Panc1 (cell line): Measurements from ENCODE around the gene BTLA. TPM values are rescaled to one million over a fixed set of nuclear protein-coding genes. Genes with fewer than 3 reads are reported as not detected.

Experiments used
- ATAC-seq: fragments of 200-7000 bp; cut with Tn5 transposase; 2 replicates; pipeline ENCODE4 v1.9.1; 2020; ENCODE audit warnings: mild to moderate bottlenecking, moderate library complexity
- BruUV-seq: library from RNA; stranded (reverse); fragments of 400-500 nt; replicated peaks from 2 replicates; lab custom pipeline; 2021; lab: Mats Ljungman, UMichigan
- CTCF ChIA-PET: fragments of 300-600 bp; sonication (Branson Sonifier 250); formaldehyde crosslinking; loops from one replicate; lab custom pipeline; 2022; ENCODE audit warnings: antibody characterized with exemption; lab: Charles Lee
- POLR2A ChIA-PET: fragments of 300-600 bp; sonication (Branson Sonifier 250); formaldehyde crosslinking; loops from one replicate; lab custom pipeline; 2022; ENCODE audit warnings: antibody characterized with exemption; lab: Charles Lee
- DNase-seq: peaks from one replicate; pipeline ENCODE4 v3.0.0-alpha.2; 2010; ENCODE audit warnings: low read depth, low spot score
- H3K27ac ChIP-seq: 2 replicates; pipeline ENCODE4 v1.5.1; 2011; ENCODE audit warnings: mild to moderate bottlenecking, low read length, inconsistent platforms
- H3K27me3 ChIP-seq: fragments of 200-500 bp; sonication (Bioruptor generic); 2 replicates; pipeline ENCODE4 v1.6.0; 2014; ENCODE audit warnings: low read length, inconsistent platforms; ENCODE audit not compliant: control insufficient read depth, insufficient read depth
- H3K36me3 ChIP-seq: fragments of 200-500 bp; sonication (Bioruptor generic); 2 replicates; pipeline ENCODE4 v1.5.1; 2014; ENCODE audit warnings: inconsistent platforms, mild to moderate bottlenecking, low read length, moderate library complexity; ENCODE audit not compliant: control insufficient read depth, insufficient read depth
- H3K4me1 ChIP-seq: 2 replicates; pipeline ENCODE4 v1.5.1; 2011; ENCODE audit warnings: inconsistent platforms, mild to moderate bottlenecking, low read length, moderate library complexity; ENCODE audit not compliant: control insufficient read depth, insufficient read depth
- H3K4me3 ChIP-seq, 2 experiments: 2 replicates each; pipeline ENCODE4 v1.5.1; 2011 to 2012; ENCODE audit warnings: low read depth in 2 of 2, low read length in 2 of 2, mild to moderate bottlenecking in 2 of 2, inconsistent platforms in 1 of 2, moderate library complexity in 1 of 2
- H3K9me3 ChIP-seq: fragments of 200-500 bp; sonication (Bioruptor generic); 2 replicates; pipeline ENCODE4 v1.5.1; 2014; ENCODE audit warnings: low read depth, mild to moderate bottlenecking, inconsistent platforms, low read length, moderate library complexity; ENCODE audit not compliant: control insufficient read depth, insufficient read depth
- POLR2AphosphoS5 ChIP-seq: IDR thresholded peaks from 2 replicates; pipeline ENCODE4 v1.6.1; 2012; ENCODE audit warnings: mild to moderate bottlenecking, low read depth, low read length, moderate library complexity
- SIN3A ChIP-seq: IDR thresholded peaks from 2 replicates; pipeline ENCODE4 v1.6.1; 2012; ENCODE audit warnings: low read depth, mild to moderate bottlenecking, low read length, moderate library complexity, borderline replicate concordance; ENCODE audit not compliant: insufficient read depth
- TCF7L2 ChIP-seq: IDR thresholded peaks from 2 replicates; pipeline ENCODE4 v1.6.1; 2011; ENCODE audit warnings: mild to moderate bottlenecking, low read depth, low read length, inconsistent platforms
- in situ Hi-C: cut with HindIII; loops from 2 replicates; pipeline ENCODE4 v1.10.0; 2016; ENCODE audit warnings: low sequenced_read_pairs, low pct_unique_long_range_greater_than_20kb
- intact Hi-C: fragments of 100-400 bp; cut with micrococcal nuclease; formaldehyde crosslinking; loops from one replicate; pipeline ENCODE4 v1.10.0; 2022; ENCODE audit not compliant: unreplicated experiment
- total RNA-seq: library from RNA; stranded (reverse); gene quantifications from one replicate; pipeline ENCODE4 v1.2.1, GENCODE V29; 2021; ENCODE audit not compliant: unreplicated experiment
- TF ChIP-seq, protein P1 (sequence below): fragments of 450-650 bp; IDR thresholded peaks from 2 replicates; pipeline ENCODE4 v1.5.1; 2017; ENCODE audit warnings: mild to moderate bottlenecking
- TF ChIP-seq, protein P2 (sequence below), 2 experiments: IDR thresholded peaks; 2 replicates each; pipeline ENCODE4 v1.6.1; 2011 to 2012; ENCODE audit warnings: low read depth in 2 of 2, control low read depth in 1 of 2, low read length in 1 of 2, mild to moderate bottlenecking in 1 of 2, moderate library complexity in 1 of 2; ENCODE audit not compliant: insufficient read depth in 1 of 2

BTLA gene
- total RNA-seq, 1 experiment from 2014 or later: not detected

- BruUV-seq: no TSS peak
- no peaks in the 10 kb centered on the region for H3K9me3 ChIP-seq
- H3K36me3 ChIP-seq: no peaks in the 10 kb centered on the region
- CTCF ChIA-PET: no interaction called here
- H3K4me1 ChIP-seq: no peaks in the 10 kb centered on the region; the same call in 1 of the 2 replicates
- in situ Hi-C loops (no loop called here), intact Hi-C loops (no loop called here)
- POLR2A ChIA-PET: interaction anchor here (0.6 kb wide), 1 partner anchor 1444 kb away, joined by 4 read pairs; no protein-coding TSS in a partner anchor
- TF ChIP-seq TCF7L2 (no peak), POLR2AphosphoS5 (no peak), SIN3A (no peak)
- TF ChIP-seq, protein P1, sequence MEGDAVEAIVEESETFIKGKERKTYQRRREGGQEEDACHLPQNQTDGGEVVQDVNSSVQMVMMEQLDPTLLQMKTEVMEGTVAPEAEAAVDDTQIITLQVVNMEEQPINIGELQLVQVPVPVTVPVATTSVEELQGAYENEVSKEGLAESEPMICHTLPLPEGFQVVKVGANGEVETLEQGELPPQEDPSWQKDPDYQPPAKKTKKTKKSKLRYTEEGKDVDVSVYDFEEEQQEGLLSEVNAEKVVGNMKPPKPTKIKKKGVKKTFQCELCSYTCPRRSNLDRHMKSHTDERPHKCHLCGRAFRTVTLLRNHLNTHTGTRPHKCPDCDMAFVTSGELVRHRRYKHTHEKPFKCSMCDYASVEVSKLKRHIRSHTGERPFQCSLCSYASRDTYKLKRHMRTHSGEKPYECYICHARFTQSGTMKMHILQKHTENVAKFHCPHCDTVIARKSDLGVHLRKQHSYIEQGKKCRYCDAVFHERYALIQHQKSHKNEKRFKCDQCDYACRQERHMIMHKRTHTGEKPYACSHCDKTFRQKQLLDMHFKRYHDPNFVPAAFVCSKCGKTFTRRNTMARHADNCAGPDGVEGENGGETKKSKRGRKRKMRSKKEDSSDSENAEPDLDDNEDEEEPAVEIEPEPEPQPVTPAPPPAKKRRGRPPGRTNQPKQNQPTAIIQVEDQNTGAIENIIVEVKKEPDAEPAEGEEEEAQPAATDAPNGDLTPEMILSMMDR: no peak
- TF ChIP-seq, protein P2, sequence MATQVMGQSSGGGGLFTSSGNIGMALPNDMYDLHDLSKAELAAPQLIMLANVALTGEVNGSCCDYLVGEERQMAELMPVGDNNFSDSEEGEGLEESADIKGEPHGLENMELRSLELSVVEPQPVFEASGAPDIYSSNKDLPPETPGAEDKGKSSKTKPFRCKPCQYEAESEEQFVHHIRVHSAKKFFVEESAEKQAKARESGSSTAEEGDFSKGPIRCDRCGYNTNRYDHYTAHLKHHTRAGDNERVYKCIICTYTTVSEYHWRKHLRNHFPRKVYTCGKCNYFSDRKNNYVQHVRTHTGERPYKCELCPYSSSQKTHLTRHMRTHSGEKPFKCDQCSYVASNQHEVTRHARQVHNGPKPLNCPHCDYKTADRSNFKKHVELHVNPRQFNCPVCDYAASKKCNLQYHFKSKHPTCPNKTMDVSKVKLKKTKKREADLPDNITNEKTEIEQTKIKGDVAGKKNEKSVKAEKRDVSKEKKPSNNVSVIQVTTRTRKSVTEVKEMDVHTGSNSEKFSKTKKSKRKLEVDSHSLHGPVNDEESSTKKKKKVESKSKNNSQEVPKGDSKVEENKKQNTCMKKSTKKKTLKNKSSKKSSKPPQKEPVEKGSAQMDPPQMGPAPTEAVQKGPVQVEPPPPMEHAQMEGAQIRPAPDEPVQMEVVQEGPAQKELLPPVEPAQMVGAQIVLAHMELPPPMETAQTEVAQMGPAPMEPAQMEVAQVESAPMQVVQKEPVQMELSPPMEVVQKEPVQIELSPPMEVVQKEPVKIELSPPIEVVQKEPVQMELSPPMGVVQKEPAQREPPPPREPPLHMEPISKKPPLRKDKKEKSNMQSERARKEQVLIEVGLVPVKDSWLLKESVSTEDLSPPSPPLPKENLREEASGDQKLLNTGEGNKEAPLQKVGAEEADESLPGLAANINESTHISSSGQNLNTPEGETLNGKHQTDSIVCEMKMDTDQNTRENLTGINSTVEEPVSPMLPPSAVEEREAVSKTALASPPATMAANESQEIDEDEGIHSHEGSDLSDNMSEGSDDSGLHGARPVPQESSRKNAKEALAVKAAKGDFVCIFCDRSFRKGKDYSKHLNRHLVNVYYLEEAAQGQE (IDR thresholded peaks at IDR 0.05; ENCODE audit: insufficient read depth in 1 of 2, low read depth in 2 of 2, low read length in 1 of 2): no peak
- DNase-seq (no peak), ATAC-seq (no peak)
- H3K4me3 ChIP-seq: no peak overlapping the region
- no peak overlapping the region for H3K27ac ChIP-seq
- H3K27me3 ChIP-seq: no peaks in the 10 kb centered on the region
Observed at GRCh38 chr3:112466020-112466419, 33.3 kb downstream of the BTLA start.

GRCh38 chr3:112464264-112464663, 35.0 kb downstream of the BTLA start:
- POLR2A ChIA-PET: no interaction called here
- no TSS peak for BruUV-seq
- intact Hi-C loops: no loop called here

More at GRCh38 chr3:112464264-112464663, 35.0 kb downstream of the BTLA start:
- ATAC-seq: no peak
- no peak overlapping the region for H3K27ac ChIP-seq
- no peaks in the 10 kb centered on the region for H3K9me3 ChIP-seq
- no peaks in the 10 kb centered on the region; the same call in 1 of the 2 replicates for H3K4me1 ChIP-seq
- DNase-seq: no peak
- CTCF ChIA-PET: no interaction called here
- TF ChIP-seq, protein P2 (IDR thresholded peaks at IDR 0.05; ENCODE audit: insufficient read depth in 1 of 2, low read depth in 2 of 2, low read length in 1 of 2): no peak
- TF ChIP-seq TCF7L2: no peak
- TF ChIP-seq, protein P1: no peak
- TF ChIP-seq POLR2AphosphoS5: no peak
- no peak for TF ChIP-seq SIN3A
- in situ Hi-C loops: no loop called here
- H3K27me3 ChIP-seq: no peaks in the 10 kb centered on the region
- no peak overlapping the region for H3K4me3 ChIP-seq
- no peaks in the 10 kb centered on the region for H3K36me3 ChIP-seq
